ENCODE measurements around the gene DHRS12. TPM values are rescaled to one million over a fixed set of nuclear protein-coding genes. Genes with fewer than 3 reads are reported as not detected.

The DHRS12 gene
- total RNA-seq, 4 donors from 2014 or later: 7.6 to 11.8 (median 10.3) TPM

GRCh38 chr13:51781246-51782022 is 22.5 kb downstream of the DHRS12 start:
- TF ChIP-seq POLR2A (IDR thresholded peaks at IDR 0.05) (no peak), CTCF (IDR thresholded peaks at IDR 0.05) (no peak)
- WGBS, 2 donors: 71 to 79% methylated on average over 15 of the region's 15 CpGs
- no peak for DNase-seq (ENCODE audit: low spot score in 2 of 2)
- no peak overlapping the region for H3K4me3 ChIP-seq (ENCODE audit: low read depth, poor library complexity, severe bottlenecking)
- intact Hi-C loops (cut with DNase I; ENCODE audit: low total_unique reads): loop anchor here (5.0 kb wide), 1 partner anchor 329 kb away; the partner anchor contains the start of gene INTS6

- intact Hi-C loops (cut with DNase I; ENCODE audit: low total_unique reads): loop anchor here (5.0 kb wide), 1 partner anchor 328 kb away; the partner anchor contains the start of gene INTS6
- TF ChIP-seq POLR2A (IDR thresholded peaks at IDR 0.05) (no peak), CTCF (IDR thresholded peaks at IDR 0.05) (no peak)
- 73 to 75% methylated on average over 3 of the region's 3 CpGs for WGBS, 2 donors
Observed at GRCh38 chr13:51780099-51780498, 23.9 kb downstream of the DHRS12 start.

GRCh38 chr13:51778392-51778791 is 25.6 kb downstream of the DHRS12 start:
- TF ChIP-seq CTCF (IDR thresholded peaks at IDR 0.05) (no peak), POLR2A (IDR thresholded peaks at IDR 0.05) (no peak)
- 64% methylated on average over 11 of the region's 11 CpGs for WGBS, 2 donors
- H3K4me3 ChIP-seq (ENCODE audit: low read depth, poor library complexity, severe bottlenecking): no peak overlapping the region
- intact Hi-C loops (cut with DNase I; ENCODE audit: low total_unique reads): no loop called here
- DNase-seq (ENCODE audit: low spot score in 2 of 2): peak in 1 of 2 donors; percentile 84

More at GRCh38 chr13:51780099-51780498, 23.9 kb downstream of the DHRS12 start:
- peak in 1 of 2 donors; percentile 29 for DNase-seq (ENCODE audit: low spot score in 2 of 2)
- H3K4me3 ChIP-seq (ENCODE audit: low read depth, poor library complexity, severe bottlenecking): no peak overlapping the region

- DNase-seq (ENCODE audit: low spot score in 2 of 2): peak in 1 of 2 donors; percentile 84
- no peak overlapping the region for H3K4me3 ChIP-seq (ENCODE audit: low read depth, poor library complexity, severe bottlenecking)
- no peak for TF ChIP-seq CTCF (IDR thresholded peaks at IDR 0.05)
- no peak for TF ChIP-seq POLR2A (IDR thresholded peaks at IDR 0.05)
- WGBS, 2 donors: 75 to 84% methylated on average over 9 of the region's 9 CpGs
- intact Hi-C loops (cut with DNase I; ENCODE audit: low total_unique reads): no loop called here
Observed at GRCh38 chr13:51777921-51778320, 26.0 kb downstream of the DHRS12 start.

- no peak overlapping the region for H3K4me3 ChIP-seq (ENCODE audit: low read depth, poor library complexity, severe bottlenecking)
- intact Hi-C loops (cut with DNase I; ENCODE audit: low total_unique reads): no loop called here
- WGBS, 2 donors: 68 to 75% methylated on average over 7 of the region's 7 CpGs
- no peak for DNase-seq (ENCODE audit: low spot score in 2 of 2)
- no peak for TF ChIP-seq CTCF (IDR thresholded peaks at IDR 0.05)
- TF ChIP-seq POLR2A (IDR thresholded peaks at IDR 0.05): no peak
Observed at GRCh38 chr13:51776179-51776578, 27.8 kb downstream of the DHRS12 start.

Measured in lower leg skin (tissue), 4 donors.